ENCODE data around the gene DST.

- TF ChIP-seq CTCF (IDR thresholded peaks at IDR 0.05) (no peak), POLR2AphosphoS5 (IDR thresholded peaks at IDR 0.05) (no peak), EP300 (IDR thresholded peaks at IDR 0.05) (no peak)
Measured at GRCh38 chr6:56535626-56536025, 107.1 kb downstream of the DST start.

Data from esophagus muscularis mucosa (tissue), 4 donors.